A375 (cell line): ENCODE data around the gene CTNNA2. TPM values are rescaled to one million over a fixed set of nuclear protein-coding genes. Genes with fewer than 3 reads are reported as not detected.

Experiments
- small RNA-seq: library from RNA; depleted of rRNA; stranded (forward); fragments of <200 nt; gene quantifications from one replicate; pipeline ENCODE3, GENCODE V24; 2014
- total RNA-seq: library from RNA; depleted of rRNA; stranded (reverse); fragments of >200 nt; shearing (Covaris generic); gene quantifications from 2 replicates; pipeline ENCODE4 v1.2.3, GENCODE V29; 2014; rRNA removed

Gene CTNNA2
- total RNA-seq, result not detected in 2 replicates

GRCh38 chr2:79512442-79513401 lies at the start of gene CTNNA2:
TSS of gene CTNNA2 (plus strand) at chr2:79513051.

DNA sequence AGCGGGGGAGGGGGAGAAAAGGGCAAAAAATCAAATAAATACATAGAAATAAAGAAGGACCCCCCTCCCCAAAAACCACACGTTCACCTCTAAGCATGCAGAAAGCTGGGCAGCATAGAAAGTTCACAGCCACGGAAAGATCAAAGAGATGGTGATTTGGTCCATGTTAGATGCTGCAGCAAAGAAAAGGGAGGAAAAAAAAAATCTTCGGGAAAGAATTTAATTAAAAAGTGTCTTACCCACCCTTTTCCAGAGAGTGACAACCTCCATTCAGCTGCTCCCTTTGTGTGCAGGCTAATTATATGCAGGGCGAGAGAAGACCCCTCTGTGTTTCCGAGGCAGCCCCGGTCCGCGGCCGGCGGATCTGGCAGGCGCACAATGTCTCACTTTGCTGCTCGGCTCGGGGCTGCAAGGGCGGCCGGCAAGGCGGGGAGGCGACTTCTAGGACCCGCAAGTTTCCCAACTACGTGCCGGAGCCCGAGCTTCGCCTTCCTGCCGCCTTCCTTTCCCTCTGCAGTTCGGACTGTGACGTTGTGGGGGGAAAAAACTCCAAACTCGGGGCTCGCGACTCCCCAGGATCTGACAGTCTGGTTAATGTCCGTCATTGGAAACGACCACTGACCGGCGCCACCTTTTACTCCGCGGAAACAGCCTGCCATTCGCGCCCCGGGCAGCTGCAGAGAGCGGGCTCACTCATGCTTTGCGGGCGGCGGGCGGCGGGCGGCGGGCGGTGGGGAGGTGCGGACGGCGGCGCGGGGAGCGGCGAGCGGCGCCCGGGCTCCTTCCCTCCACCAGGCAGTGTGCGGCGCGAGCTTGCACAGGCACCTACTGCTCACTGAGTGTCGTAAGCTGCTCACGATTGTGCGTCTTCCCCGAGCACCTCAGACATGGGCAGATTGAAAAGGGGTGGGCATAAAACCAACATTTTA lies 791.3 kb downstream of the CTNNA2 start, which contains the start of gene LRRTM1:
TSS of gene LRRTM1 (minus strand) at position 844 of the 929 bp plus-strand sequence. CDS start 933 bp downstream, outside the sequence.

Small RNA genes within 50 kb of the gene (small RNA-seq; reads per million reads assigned to genes)
- gene MIR4264 (not detected), gene MIR8080 (not detected), gene RNU6-561P (not detected)
